Measurements from ENCODE around the gene SELENBP1. TPM values are rescaled to one million over a fixed set of nuclear protein-coding genes. Genes with fewer than 3 reads are reported as not detected.

Gene SELENBP1
- total and polyA plus RNA-seq, 9 of the 15 experiments (the other 6 are each of a cell fraction or from before 2014, with no cell fraction given): 25.8 to 81.2 (median 47.1) TPM

- TF ChIP-seq ZNF318 (IDR thresholded peaks at IDR 0.05; ENCODE audit: borderline replicate concordance in 1 of 2, low read depth in 1 of 2): no peak
- no peak for TF ChIP-seq ZBTB5 (IDR thresholded peaks at IDR 0.05)
- no peak for TF ChIP-seq KLF1 (tag; IDR thresholded peaks at IDR 0.05)
- TF ChIP-seq MCM3 (IDR thresholded peaks at IDR 0.05): no peak
- TF ChIP-seq U2AF1 (optimal IDR thresholded peaks at IDR 0.05; ENCODE audit: low read depth, low read length): no peak
- TF ChIP-seq POLR2AphosphoS2 (IDR thresholded peaks at IDR 0.05; ENCODE audit: low read length): no peak
- TF ChIP-seq ZKSCAN3 (CRISPR knock-in tag; IDR thresholded peaks at IDR 0.05): no peak
- TF ChIP-seq CHD2 (IDR thresholded peaks at IDR 0.05; ENCODE audit: low read depth, low read length): no peak
- TF ChIP-seq AFF4 (CRISPR knock-in tag; IDR thresholded peaks at IDR 0.05): no peak
- TF ChIP-seq ZNF830 (CRISPR knock-in tag; IDR thresholded peaks at IDR 0.05): no peak
- TF ChIP-seq ZNF316 (IDR thresholded peaks at IDR 0.05): no peak
- 0 out of 2 replicates have a peak, but pooled peaks have one; percentile 31 for TF ChIP-seq TAL1 (IDR thresholded peaks at IDR 0.05)
- TF ChIP-seq PKNOX1 (IDR thresholded peaks at IDR 0.05): 0 out of 2 replicates have a peak, but pooled peaks have one; percentile 10
These were observed 45.1 kb downstream of the SELENBP1 start, which contains the start of gene PI4KB (continued) for GRCh38 chr1:151327223-151327902.
